Hematopoietic multipotent progenitor cell treated with erythropoietin and hydrocortisone succinate and interleukin-3 and kit ligand, for 6 days (in vitro differentiated cells): ENCODE measurements around the gene INSYN1.
"Not testable (repeated sequence)": the region's sequence is repeated elsewhere in the genome, so short reads cannot be mapped to it uniquely, and the experiment has no call there.

Experiments
- DNase-seq: peaks from one replicate; pipeline ENCODE4 v3.0.0-alpha.2; 2015

The INSYN1 gene

GRCh38 chr15:73753250-73754130 lies at the start of gene INSYN1:
Gene INSYN1, minus strand, starts transcription at chr15:73753351. Its CDS starts 2,221 bp downstream, at chr15:73751130.
- no peak for DNase-seq

- DNase-seq, result no peak
These were observed 49.4 kb upstream of the INSYN1 start for GRCh38 chr15:73802431-73803041.

- DNase-seq, result no peak
These were observed 47.7 kb upstream of the INSYN1 start for GRCh38 chr15:73800662-73801345.

GRCh38 chr15:73799466-73799865 lies 46.3 kb upstream of the INSYN1 start:
- no peak for DNase-seq

- DNase-seq, result no peak
These were observed 44.4 kb upstream of the INSYN1 start for GRCh38 chr15:73797366-73798158.

GRCh38 chr15:73796331-73796831 lies 43.2 kb upstream of the INSYN1 start:
- no peak for DNase-seq

- peak; percentile 5 for DNase-seq
These were observed 41.4 kb upstream of the INSYN1 start for GRCh38 chr15:73794443-73795133.

- not testable (repeated sequence) for DNase-seq
These were observed 39.9 kb upstream of the INSYN1 start for GRCh38 chr15:73792899-73793541.

- DNase-seq, result no peak
These were observed 39.3 kb upstream of the INSYN1 start for GRCh38 chr15:73792415-73792814.

- no peak for DNase-seq
These were observed 36.5 kb upstream of the INSYN1 start for GRCh38 chr15:73789521-73790240.

- DNase-seq, result no peak
These were observed 34.5 kb upstream of the INSYN1 start for GRCh38 chr15:73787621-73788020.

GRCh38 chr15:73786538-73786937 lies 33.4 kb upstream of the INSYN1 start:
- no peak for DNase-seq

GRCh38 chr15:73785256-73786014 lies 32.3 kb upstream of the INSYN1 start:
- DNase-seq, result not testable (repeated sequence)

GRCh38 chr15:73784291-73784690 lies 31.1 kb upstream of the INSYN1 start:
- no peak for DNase-seq

GRCh38 chr15:73782344-73782959 lies 29.3 kb upstream of the INSYN1 start:
- DNase-seq, result no peak

- peak; percentile 36 for DNase-seq
These were observed 28.1 kb upstream of the INSYN1 start for GRCh38 chr15:73781038-73781925.

- DNase-seq, result no peak
These were observed 26.8 kb upstream of the INSYN1 start for GRCh38 chr15:73779974-73780373.

- DNase-seq, result no peak
These were observed 24.6 kb upstream of the INSYN1 start for GRCh38 chr15:73777741-73778140.
